Activated naive CD4-positive, alpha-beta T cell treated with Interleukin-2 at 50 U/mL for 16 hours (primary cell): ENCODE results near the gene GCSAML.
"Not testable (repeated sequence)": the region's sequence is repeated elsewhere in the genome, so short reads cannot be mapped to it uniquely, and the experiment has no call there.

Experiments
- DNase-seq: peaks from one replicate; pipeline ENCODE4 v3.0.0-alpha.2; 2020

GCSAML gene

DNA sequence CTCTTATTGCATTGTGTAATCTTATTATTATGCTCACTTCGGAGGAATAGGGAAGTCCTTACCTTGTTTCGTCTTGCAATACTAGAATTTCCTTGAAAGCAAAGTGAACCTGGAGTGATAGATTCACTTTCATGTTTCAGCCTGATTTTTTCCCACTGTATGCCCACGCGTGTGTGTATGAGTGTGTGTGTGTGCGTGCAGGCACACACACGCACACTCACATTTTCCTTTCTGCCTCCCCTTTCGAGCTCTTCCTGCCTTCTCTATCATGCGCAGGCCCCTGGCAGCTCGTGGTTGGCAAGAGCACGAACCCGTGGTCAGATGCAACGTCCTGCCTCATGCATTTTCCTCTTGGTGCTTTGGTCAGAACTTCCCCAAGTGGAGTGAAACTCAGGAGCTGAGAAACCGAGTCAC, at the start of gene GCSAML:
Gene GCSAML, plus strand, starts transcription at position 366 of the 414 bp plus-strand sequence. CDS start 58 bp downstream, outside the sequence.
- DNase-seq, result no peak

DNA sequence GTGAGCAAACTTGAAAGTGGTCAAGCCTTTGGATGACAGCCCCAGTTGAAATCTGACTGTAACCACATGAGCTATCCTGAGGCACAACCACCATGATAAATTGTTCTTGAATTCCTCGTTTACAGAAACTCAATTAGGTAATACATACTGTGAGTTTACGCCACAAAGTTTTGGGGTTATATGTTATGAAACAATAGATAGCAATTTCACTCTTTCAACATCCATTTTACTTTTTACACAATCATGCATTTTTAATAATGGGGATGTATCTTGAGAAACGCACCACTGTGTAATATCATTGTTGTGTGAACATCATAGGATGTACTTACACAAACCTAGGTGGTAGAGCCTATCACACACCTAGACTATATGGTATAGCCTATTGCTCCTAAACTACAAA, 48.1 kb upstream of the GCSAML start:
- DNase-seq, result no peak

DNA sequence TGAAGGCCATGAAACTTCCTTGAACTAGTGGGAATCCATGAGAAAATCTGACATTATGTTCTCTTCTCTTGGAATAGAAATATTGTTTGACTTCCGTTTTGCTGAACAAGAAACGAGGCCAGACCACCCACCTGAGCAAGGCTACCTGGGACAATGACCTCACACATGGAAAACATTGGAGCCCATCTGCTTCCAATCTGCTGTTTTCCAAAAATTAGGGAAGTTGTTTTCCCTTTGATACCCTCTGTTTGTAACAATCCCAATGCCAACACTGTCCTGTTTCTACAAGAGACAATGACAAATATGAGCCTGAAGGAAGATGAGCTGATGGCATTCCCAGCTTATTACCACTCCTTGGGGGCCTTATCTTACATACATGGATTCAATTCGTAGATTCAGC, 42.1 kb upstream of the GCSAML start:
- DNase-seq, result no peak

DNA sequence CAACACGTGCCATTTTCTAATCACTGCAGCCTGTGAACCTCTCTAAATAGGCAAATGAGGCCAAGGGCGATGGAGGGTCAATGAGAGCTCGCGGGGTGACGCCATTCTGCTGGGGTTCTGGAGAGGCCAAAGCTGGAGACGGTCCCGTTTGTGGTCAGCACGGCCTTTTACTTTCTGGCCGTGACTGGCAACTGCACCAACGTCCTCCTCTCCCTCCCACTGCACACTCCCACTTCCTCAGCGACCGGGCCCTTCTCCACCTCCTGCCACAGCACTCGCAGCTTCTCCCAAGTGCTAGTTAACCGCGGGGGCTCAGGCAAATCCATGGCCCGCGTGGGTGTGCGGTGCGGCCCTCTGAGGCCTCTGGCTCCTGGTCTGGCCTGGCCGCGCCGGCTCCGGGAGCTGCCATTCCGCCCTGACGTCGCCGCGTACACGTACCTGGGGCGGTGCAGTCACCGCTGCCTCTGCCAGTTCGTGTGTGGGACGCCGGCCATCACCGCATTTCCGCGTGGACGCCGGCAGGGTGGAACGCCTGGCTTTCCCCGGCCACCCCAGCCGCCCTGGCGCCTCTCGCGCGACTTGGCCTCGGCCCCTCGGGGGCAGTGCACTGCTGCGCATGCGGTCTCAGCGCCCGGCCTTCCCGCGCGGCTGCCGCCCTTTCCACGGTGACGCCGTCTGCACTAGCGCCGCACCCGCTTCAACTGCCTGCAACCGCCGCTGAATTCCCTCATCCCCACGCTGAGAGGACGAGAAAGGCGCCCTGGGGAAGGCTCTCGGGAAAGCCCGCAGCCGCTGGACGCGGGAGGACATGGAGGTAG, 30.9 kb upstream of the GCSAML start:
- DNase-seq, result no peak

GRCh38 chr1:247518613-247518891, 30.4 kb upstream of the GCSAML start:
- no peak for DNase-seq

- DNase-seq, result not testable (repeated sequence)
These were observed 27.0 kb upstream of the GCSAML start for GRCh38 chr1:247521886-247522285.

- DNase-seq, result no peak
These were observed 20.0 kb upstream of the GCSAML start for GRCh38 chr1:247528812-247529474.

DNA sequence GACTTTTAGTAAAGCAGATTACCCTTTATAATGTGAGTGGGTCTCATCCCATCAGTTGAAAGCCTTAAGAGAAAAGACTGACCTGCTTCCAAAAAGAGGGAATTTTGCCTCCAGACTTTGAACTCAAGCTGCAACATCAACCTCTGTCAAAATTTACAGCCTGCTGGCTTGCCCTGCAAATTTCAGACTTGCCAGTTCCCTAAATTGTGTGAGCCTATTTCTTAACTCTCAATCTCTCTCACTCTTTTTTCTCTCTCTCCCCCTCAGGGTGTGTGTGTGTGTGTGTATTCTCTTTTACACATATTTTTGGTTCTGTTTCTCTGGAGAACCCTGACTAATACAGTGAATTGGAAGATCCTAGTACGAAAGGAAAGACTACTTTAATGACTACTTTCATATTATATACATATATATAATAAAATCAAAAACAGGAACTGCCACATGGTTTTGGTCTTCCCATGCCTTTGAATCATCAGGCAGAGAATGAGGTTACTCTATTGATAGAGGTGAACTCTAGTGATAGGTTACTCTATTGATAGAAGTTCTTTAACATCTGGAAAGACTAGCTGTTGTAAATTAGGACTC, 19.1 kb upstream of the GCSAML start:
- DNase-seq, result no peak

DNA sequence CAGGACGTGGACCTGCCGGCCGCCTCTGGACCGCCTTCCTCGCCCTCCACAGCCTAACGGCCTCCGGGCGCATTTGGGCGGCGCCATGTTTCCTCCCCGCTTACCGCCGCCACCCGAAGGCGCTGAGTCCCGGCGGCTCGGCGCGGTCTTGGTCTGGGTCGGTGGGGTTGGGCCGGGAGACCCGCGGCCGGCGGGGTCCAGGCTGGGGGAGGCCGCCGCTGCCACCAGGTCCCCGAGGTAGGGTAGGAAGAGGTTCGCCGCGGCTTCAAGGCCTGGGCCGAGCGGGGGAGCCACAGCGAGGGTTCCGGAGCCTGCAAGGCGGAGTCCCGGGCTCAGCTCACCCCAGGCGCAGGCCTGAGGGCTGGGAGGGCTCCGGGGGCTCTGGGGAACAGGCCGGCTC, 18.1 kb upstream of the GCSAML start:
- no peak for DNase-seq

- DNase-seq, result no peak
These were observed 17.0 kb upstream of the GCSAML start for GRCh38 chr1:247531937-247532336.

- no peak for DNase-seq
These were observed 13.5 kb upstream of the GCSAML start for GRCh38 chr1:247535402-247535801.

- DNase-seq, result no peak
These were observed 12.6 kb upstream of the GCSAML start, which contains the start of gene OR2C3 for GRCh38 chr1:247536340-247536739. Gene OR2C3 (minus strand): TSS chr1:247536440. CDS start chr1:247532511, 3,929 bp downstream.

DNA sequence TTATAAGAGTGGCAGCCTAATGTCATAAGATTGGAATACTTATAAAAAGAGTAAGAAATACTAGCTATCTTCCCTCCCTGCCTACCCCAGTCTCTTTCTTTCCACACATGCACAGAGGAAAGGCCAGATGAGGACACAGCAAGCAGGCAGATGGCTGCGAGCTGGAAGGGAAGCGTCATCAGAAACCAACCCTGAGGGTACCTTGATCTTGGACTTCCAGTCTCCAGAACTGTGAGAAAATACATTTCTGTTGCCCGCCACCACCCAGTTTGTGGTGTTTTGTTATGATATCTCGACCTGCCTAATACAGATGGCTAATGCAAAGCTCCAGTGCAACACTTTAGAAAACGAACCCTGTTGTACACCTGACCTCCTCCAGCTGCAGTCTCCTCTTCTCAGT, 10.4 kb upstream of the GCSAML start:
- no peak for DNase-seq

GRCh38 chr1:247539215-247539614, 9.7 kb upstream of the GCSAML start:
- DNase-seq, result no peak

GRCh38 chr1:247540581-247540980, 8.4 kb upstream of the GCSAML start:
- DNase-seq, result no peak

DNA sequence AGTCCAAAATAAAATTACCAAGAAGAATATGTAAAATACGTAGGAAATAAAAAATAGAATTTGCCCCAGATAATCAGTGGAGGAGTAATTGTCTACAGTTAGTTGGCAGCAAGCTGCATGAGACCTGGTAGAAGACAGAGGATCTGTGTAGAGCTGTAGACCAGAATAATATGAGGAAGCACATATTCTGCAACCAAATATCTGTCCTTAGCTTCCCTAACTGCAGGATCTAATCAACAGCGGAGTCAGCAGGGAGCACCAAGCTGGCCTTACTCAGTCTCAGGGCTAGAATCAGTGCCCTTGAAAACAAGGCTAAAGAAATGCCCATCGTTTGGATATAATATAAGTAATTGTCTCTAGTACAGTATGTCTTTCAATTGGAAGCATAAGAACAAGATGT, 6.1 kb upstream of the GCSAML start:
- no peak for DNase-seq

GRCh38 chr1:247548092-247548491, 842 bp upstream of the GCSAML start:
- DNase-seq, result no peak

DNA sequence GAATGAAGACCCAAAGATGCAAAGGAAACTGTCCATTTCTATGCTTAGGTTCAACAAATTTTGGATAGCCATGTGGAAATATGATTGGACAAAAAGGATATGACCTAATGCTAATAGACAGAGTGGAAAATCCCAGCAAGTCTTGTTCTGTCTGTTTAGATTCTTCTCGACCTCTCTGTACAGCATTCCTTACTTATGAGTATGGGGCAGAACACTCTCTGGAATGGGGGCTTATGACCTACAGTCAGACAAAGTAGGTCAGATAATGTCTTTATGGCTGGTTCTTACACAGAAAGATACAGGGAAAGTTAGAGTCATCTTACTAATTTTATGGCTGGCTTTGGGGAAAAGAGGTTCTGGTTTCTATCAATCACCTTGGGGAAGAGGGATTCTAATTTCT, 2.8 kb downstream of the GCSAML start:
- DNase-seq, result no peak

GRCh38 chr1:247552231-247552630, 3.3 kb downstream of the GCSAML start:
- DNase-seq, result no peak

- no peak for DNase-seq
These were observed 9.2 kb downstream of the GCSAML start for GRCh38 chr1:247557926-247558674.

GRCh38 chr1:247561711-247562110, 12.8 kb downstream of the GCSAML start:
- DNase-seq, result no peak

DNA sequence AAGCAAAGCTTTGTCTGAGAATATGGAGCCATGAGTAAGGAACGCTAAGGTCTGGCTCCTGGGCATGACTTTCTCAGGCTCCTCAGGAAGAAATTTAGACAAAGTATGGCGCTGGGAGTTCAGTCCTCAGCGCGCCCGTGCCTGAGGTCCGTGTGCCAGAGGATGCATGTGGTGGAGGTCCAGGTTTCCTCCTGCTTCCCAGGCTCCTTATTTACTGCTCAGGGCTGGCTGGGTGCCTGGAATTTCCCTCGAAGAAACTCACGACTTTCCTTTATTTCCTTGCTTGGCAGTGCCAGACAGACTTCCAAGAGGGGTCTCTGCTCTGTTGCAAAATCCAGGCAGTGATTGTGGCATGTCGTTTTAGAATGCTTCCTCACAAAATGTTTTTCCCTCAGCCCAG, 13.3 kb downstream of the GCSAML start:
- no peak for DNase-seq

- DNase-seq, result no peak
These were observed 25.3 kb downstream of the GCSAML start for GRCh38 chr1:247574236-247574635.

- DNase-seq, result no peak
These were observed 25.7 kb downstream of the GCSAML start for GRCh38 chr1:247574664-247575063.
